AG04450 (cell line): ENCODE data around the gene TNFSF11. TPM values are rescaled to one million over a fixed set of nuclear protein-coding genes. Genes with fewer than 3 reads are reported as not detected.

ENCODE experiments used
- CTCF ChIA-PET: fragments of 300-600, 350-600 bp; formaldehyde crosslinking; extraction: SDS; loops from one replicate; lab custom pipeline; 2022; ENCODE audit warnings: antibody characterized with exemption, inconsistent platforms; lab: Charles Lee
- POLR2A ChIA-PET: fragments of 350-600 bp; formaldehyde crosslinking; extraction: SDS; loops from one replicate; lab custom pipeline; 2021; ENCODE audit warnings: antibody characterized with exemption, inconsistent platforms; lab: Yijun Ruan, JAX
- DNase-seq: peaks from one replicate; pipeline ENCODE4 v3.0.0-alpha.2; 2011; ENCODE audit warnings: low read depth, low spot score
- H3K27ac ChIP-seq: one replicate; pipeline ENCODE4 v1.5.1; 2012; ENCODE audit warnings: low read depth, low read length, control low read depth
- H3K27me3 ChIP-seq: one replicate; pipeline ENCODE4 v1.6.0; 2012; ENCODE audit warnings: low read length; ENCODE audit not compliant: control insufficient read depth, insufficient read depth
- H3K4me3 ChIP-seq: 2 replicates; pipeline ENCODE4 v1.5.1; 2011; ENCODE audit warnings: mild to moderate bottlenecking, low read depth, low read length, control low read depth
- H3K9me3 ChIP-seq: 2 replicates; pipeline ENCODE4 v1.5.1; 2012; ENCODE audit warnings: low read length; ENCODE audit not compliant: control insufficient read depth, insufficient read depth
- polyA plus RNA-seq: library from polyadenylated mRNA; depleted of rRNA; stranded (reverse); fragments of >200 nt; gene quantifications from 2 replicates; pipeline ENCODE4 v1.2.3, GENCODE V29; 2011
- TF ChIP-seq, protein P1 (sequence below): IDR thresholded peaks from 2 replicates; pipeline ENCODE4 v1.5.1; 2011; ENCODE audit warnings: low read depth, low read length, control low read depth, inconsistent platforms

The TNFSF11 gene
- polyA plus RNA-seq, 1 experiment = not detected

DNA sequence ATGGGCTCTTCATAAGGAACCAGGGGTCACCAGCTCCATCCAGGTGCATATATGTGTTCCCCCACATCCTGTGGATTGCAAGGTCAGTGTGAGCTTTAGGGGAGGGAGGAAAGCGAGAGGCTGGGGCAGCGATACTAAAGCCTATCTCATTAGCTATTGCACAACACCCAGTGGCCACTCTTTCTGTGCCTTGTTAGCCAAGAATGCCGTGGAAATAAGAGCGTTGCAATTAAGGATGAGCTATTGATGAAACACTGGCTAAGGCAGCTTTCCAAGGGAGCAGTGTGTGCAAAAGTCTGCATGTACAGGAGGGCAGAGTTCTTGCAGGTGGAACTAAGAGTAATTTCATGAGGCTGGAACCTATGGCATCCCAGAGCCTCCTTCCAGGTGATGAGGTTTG, 17.6 kb downstream of the TNFSF11 start:
- ChIA-PET POLR2A (no interaction called here), CTCF (no interaction called here)
- TF ChIP-seq, protein P1, sequence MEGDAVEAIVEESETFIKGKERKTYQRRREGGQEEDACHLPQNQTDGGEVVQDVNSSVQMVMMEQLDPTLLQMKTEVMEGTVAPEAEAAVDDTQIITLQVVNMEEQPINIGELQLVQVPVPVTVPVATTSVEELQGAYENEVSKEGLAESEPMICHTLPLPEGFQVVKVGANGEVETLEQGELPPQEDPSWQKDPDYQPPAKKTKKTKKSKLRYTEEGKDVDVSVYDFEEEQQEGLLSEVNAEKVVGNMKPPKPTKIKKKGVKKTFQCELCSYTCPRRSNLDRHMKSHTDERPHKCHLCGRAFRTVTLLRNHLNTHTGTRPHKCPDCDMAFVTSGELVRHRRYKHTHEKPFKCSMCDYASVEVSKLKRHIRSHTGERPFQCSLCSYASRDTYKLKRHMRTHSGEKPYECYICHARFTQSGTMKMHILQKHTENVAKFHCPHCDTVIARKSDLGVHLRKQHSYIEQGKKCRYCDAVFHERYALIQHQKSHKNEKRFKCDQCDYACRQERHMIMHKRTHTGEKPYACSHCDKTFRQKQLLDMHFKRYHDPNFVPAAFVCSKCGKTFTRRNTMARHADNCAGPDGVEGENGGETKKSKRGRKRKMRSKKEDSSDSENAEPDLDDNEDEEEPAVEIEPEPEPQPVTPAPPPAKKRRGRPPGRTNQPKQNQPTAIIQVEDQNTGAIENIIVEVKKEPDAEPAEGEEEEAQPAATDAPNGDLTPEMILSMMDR = no peak
- peaks cover 15% of the 10 kb centered on the region for H3K27me3 ChIP-seq
- no peak overlapping the region for H3K4me3 ChIP-seq
- no peak for DNase-seq
- no peak overlapping the region for H3K27ac ChIP-seq
- H3K9me3 ChIP-seq = no peaks in the 10 kb centered on the region

DNA sequence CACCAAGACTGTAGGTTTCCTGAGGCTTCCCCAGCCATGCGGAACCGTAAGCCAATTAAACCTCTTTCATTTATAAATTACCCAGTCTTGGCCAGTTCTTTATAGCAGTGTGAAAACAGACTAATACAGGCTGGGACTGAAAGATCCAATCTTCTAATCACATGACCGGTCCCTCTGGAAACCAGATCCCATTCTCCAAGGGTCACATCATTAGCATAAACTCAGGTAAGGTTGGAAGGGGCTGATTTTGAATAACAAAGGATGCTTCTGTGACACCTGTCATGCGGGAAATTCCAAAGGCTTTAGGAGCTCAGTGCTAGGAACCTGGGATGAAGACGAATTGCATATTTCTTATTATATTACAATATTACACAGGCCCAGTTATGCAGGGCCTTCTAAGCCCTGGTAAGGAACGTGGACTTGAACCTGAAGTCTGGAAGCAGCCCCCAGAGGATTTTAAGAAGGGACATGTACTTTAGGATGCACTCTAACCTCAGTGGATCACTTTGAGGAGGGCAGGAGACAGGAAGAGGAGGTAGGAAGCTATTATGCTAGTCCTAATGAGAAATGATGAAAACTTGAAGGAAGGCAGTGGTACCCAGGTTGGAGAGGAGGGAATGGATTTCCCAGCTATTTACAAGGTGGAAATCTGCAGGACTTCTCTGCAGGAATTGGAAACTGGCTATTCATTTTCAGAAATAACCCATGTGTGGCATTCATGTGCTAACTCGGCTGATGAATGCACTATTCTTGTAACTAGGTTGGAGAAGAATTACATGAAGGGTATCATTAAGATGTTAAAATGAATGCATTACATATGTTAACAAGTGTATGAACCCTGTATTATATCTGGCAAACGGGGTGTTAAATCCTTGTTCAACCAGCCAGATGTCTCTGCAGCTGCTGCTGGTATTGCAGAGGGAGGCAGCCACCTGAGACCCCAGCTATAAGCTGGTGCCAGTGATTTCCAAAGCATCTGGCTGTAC, 19.3 kb downstream of the TNFSF11 start:
- H3K9me3 ChIP-seq = no peaks in the 10 kb centered on the region
- TF ChIP-seq, protein P1 = no peak
- POLR2A ChIA-PET = no interaction called here
- H3K27ac ChIP-seq = no peak overlapping the region
- H3K4me3 ChIP-seq = no peak overlapping the region
- H3K27me3 ChIP-seq = peaks cover 10% of the 10 kb centered on the region
- DNase-seq = no peak
- CTCF ChIA-PET = no interaction called here

DNA sequence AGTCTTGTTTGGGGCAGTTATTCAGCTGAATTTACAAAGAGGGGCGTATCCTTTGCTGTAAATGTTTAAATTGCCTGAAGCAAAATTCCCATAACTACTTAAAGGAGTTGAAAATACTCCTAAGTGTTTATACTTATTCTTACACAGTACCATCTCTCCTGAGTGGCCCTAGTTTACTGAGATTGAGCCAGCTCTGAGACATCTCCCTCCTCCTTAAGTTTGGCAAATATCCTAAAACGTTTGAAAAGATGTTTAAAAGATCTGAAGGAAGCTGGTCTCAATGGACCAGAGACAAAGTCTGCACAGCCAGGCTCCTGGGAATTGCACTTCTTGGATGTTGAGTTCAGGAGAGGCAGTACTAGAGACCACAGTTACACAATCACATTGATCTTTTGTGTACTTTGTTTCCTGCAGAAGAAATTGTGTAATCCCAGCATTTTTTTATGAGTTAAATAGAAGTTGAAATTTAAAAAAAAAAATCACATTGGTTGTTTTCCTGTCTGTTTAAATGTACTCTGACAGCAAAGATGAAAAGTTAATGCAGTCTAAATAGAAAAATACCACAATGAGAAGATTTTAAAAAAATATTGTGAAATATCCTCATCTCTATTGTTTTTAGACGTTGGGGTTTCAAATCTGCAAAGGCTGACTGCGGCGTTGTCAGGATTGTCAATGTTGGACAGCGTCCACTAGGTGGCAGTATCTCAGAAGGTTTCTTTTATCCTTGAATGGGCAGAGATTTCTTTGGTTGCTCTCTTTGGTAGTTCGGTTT, 20.7 kb downstream of the TNFSF11 start:
- TF ChIP-seq, protein P1 = peak; percentile 80
- no peaks in the 10 kb centered on the region for H3K9me3 ChIP-seq
- no peak overlapping the region for H3K4me3 ChIP-seq
- DNase-seq = peak; percentile 54
- peaks cover 4% of the 10 kb centered on the region for H3K27me3 ChIP-seq
- ChIA-PET CTCF (interaction anchor here (0.6 to 2.0 kb wide), 52 partner anchors 9 to 1288 kb away, joined by 3 to 13 read pairs (median 4); no protein-coding TSS in a partner anchor), POLR2A (no interaction called here)
- H3K27ac ChIP-seq = no peak overlapping the region

DNA sequence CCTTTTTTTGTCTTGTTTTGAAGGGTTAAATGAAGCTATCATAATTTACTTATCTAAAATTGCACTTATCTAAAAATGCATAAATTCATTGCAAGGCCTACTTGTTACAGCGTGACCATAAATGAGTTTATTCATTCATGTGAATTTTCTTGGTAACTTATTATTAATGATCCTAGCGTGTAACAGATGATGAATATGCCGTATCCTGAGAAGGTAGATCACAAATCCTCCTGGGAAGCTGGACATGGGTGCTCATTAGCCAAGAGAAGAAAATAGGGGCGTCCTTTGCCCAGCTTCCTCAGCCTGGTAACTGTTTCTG, 21.3 kb downstream of the TNFSF11 start:
- H3K27me3 ChIP-seq = peaks cover 4% of the 10 kb centered on the region
- DNase-seq = no peak
- H3K4me3 ChIP-seq = no peak overlapping the region
- TF ChIP-seq, protein P1 = no peak
- no peaks in the 10 kb centered on the region for H3K9me3 ChIP-seq
- H3K27ac ChIP-seq = no peak overlapping the region
- POLR2A ChIA-PET = no interaction called here
- CTCF ChIA-PET = interaction anchor here (0.6 to 2.0 kb wide), 50 partner anchors 9 to 1288 kb away, joined by 3 to 13 read pairs (median 4); no protein-coding TSS in a partner anchor
